Esophagus squamous epithelium (tissue), 5 donors: ENCODE measurements around the gene DCAF8. TPM values are rescaled to one million over a fixed set of nuclear protein-coding genes. Genes with fewer than 3 reads are reported as not detected.

Experiments
- DNase-seq: peaks from one replicate; lab custom pipeline; 2025; lab: John Stamatoyannopoulos, UW
- H3K27ac ChIP-seq, 4 donors: fragments of 200-600 bp; sonication (generic); one replicate each; pipeline ENCODE4 v1.5.1; 2016 to 2019; ENCODE audit warnings: mild to moderate bottlenecking in 1 of 4
- H3K27me3 ChIP-seq, 4 donors: fragments of 200-600 bp; sonication (generic); 1 replicate in 3 of 4; 2 replicates in 1 of 4; pipeline versions ENCODE4 v1.5.1 to v1.6.0; 2017 to 2021; ENCODE audit warnings: antibody characterized with exemption in 1 of 4
- H3K36me3 ChIP-seq, 3 donors: fragments of 200-600 bp; sonication (generic); one replicate each; pipeline ENCODE4 v1.5.1; 2016 to 2019
- H3K4me1 ChIP-seq, 3 donors: fragments of 200-600 bp; sonication (generic); one replicate each; pipeline ENCODE4 v1.5.1; 2017 to 2019
- H3K4me3 ChIP-seq, 4 donors: fragments of 200-600 bp; sonication (generic); 1 replicate in 3 of 4; 2 replicates in 1 of 4; pipeline ENCODE4 v1.5.1; 2016 to 2019; ENCODE audit warnings: mild to moderate bottlenecking in 2 of 4, moderate library complexity in 1 of 4
- H3K9me3 ChIP-seq, 3 donors: fragments of 200-600 bp; sonication (generic); one replicate each; pipeline ENCODE4 v1.5.1; 2016 to 2019
- CTCF ChIP-seq, 6 experiments: fragments of 450-650 bp in 4 of 6; fragments of 200-600 bp in 2 of 6; sonication (generic) in 2 of 6; IDR thresholded peaks; one replicate each; pipeline ENCODE4 v1.5.1; 2016 to 2019; ENCODE audit warnings: antibody characterized with exemption in 6 of 6, mild to moderate bottlenecking in 4 of 6, moderate library complexity in 4 of 6
- POLR2A ChIP-seq, 4 donors: fragments of 450-650 bp; IDR thresholded peaks; one replicate each; pipeline ENCODE4 v1.6.1; 2017; ENCODE audit warnings: antibody characterized with exemption in 4 of 4, mild to moderate bottlenecking in 4 of 4, moderate library complexity in 3 of 4
- WGBS, 2 donors: methylation state at CpG; one replicate each; pipeline ENCODE4 v1.1.5; 2018; 5-methylcytosine and 5-hydroxymethylcytosine counted together
- intact Hi-C: fragments of 100-400 bp; cut with DNase I; formaldehyde crosslinking; loops from one replicate; pipeline ENCODE4 v1.15.0; 2022
- total RNA-seq, 4 donors: library from RNA; depleted of rRNA; stranded (reverse); fragments of >200 nt; gene quantifications; one replicate each; pipeline ENCODE4 v1.1.0, GENCODE V29; 2016
- donor health status: DM: yes; HTN: yes; CAD: no.

The DCAF8 gene
- total RNA-seq, 4 donors from 2014 or later: 54.0 to 139 (median 58.6) TPM

GRCh38 chr1:160239582-160240299 lies 22.6 kb downstream of the DCAF8 start:
- Histone ChIP-seq H3K4me1 (no peaks in the 10 kb centered on the region), H3K4me3 (no peak overlapping the region), H3K9me3 (no peaks in the 10 kb centered on the region), H3K27ac (no peak overlapping the region), H3K27me3 (no peaks in the 10 kb centered on the region), H3K36me3 (peaks cover 20 to 93% (median 30%) of the 10 kb centered on the region in 3 donors)
- intact Hi-C loops: no loop called here
- WGBS, 2 donors: 93% methylated on average over 20 of the region's 24 CpGs
- TF ChIP-seq CTCF (IDR thresholded peaks at IDR 0.05) (no peak), POLR2A (IDR thresholded peaks at IDR 0.05) (no peak)
- no peak for DNase-seq

- Histone ChIP-seq H3K4me3 (no peak overlapping the region), H3K27ac (no peak overlapping the region), H3K27me3 (no peaks in the 10 kb centered on the region), H3K9me3 (no peaks in the 10 kb centered on the region), H3K36me3 (peaks cover 20 to 97% (median 30%) of the 10 kb centered on the region in 3 donors), H3K4me1 (no peaks in the 10 kb centered on the region)
- TF ChIP-seq POLR2A (IDR thresholded peaks at IDR 0.05) (no peak), CTCF (IDR thresholded peaks at IDR 0.05) (no peak)
- intact Hi-C loops: no loop called here
- DNase-seq: no peak
- WGBS, 2 donors: 73 to 100% methylated on average over 5 of the region's 5 CpGs
These were observed 23.9 kb downstream of the DCAF8 start for GRCh38 chr1:160238408-160238807.

- H3K4me3 ChIP-seq: no peak overlapping the region
- TF ChIP-seq CTCF (IDR thresholded peaks at IDR 0.05): no peak
- TF ChIP-seq POLR2A (IDR thresholded peaks at IDR 0.05): no peak
- no peaks in the 10 kb centered on the region for H3K4me1 ChIP-seq
- no peaks in the 10 kb centered on the region for H3K9me3 ChIP-seq
- H3K36me3 ChIP-seq: peaks cover 20 to 97% (median 30%) of the 10 kb centered on the region in 3 donors
- no peaks in the 10 kb centered on the region for H3K27me3 ChIP-seq
- 97 to 100% methylated on average over 2 of the region's 2 CpGs for WGBS, 2 donors
- no peak for DNase-seq
- no peak overlapping the region for H3K27ac ChIP-seq
- intact Hi-C loops: no loop called here
These were observed 24.8 kb downstream of the DCAF8 start for GRCh38 chr1:160237558-160237957.

DNA sequence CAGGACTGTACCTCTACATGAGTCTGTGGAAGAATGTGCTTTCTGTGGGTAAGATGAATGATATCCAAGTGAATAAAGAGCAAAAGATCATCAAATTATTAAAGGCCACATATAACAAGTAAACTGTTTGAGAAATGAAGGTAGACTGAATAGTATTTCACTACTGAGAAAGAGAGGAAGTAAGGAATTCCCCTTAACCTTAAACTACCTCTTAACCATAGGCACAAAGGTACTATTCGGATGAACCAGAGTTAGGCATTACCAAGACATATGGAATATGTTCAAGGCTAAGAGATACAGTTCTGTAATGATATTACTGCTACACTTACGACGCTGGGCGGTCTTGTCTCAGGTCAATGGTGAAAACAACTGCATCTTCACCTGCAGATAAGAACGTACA lies 25.5 kb downstream of the DCAF8 start:
- H3K27me3 ChIP-seq: no peaks in the 10 kb centered on the region
- H3K4me3 ChIP-seq: no peak overlapping the region
- H3K36me3 ChIP-seq: peaks cover 20 to 97% (median 30%) of the 10 kb centered on the region in 3 donors
- no peak for DNase-seq
- 73 to 85% methylated on average over 5 of the region's 5 CpGs for WGBS, 2 donors
- intact Hi-C loops: no loop called here
- TF ChIP-seq POLR2A (IDR thresholded peaks at IDR 0.05): no peak
- TF ChIP-seq CTCF (IDR thresholded peaks at IDR 0.05): no peak
- H3K9me3 ChIP-seq: no peaks in the 10 kb centered on the region
- no peak overlapping the region for H3K27ac ChIP-seq
- H3K4me1 ChIP-seq: no peaks in the 10 kb centered on the region

DNA sequence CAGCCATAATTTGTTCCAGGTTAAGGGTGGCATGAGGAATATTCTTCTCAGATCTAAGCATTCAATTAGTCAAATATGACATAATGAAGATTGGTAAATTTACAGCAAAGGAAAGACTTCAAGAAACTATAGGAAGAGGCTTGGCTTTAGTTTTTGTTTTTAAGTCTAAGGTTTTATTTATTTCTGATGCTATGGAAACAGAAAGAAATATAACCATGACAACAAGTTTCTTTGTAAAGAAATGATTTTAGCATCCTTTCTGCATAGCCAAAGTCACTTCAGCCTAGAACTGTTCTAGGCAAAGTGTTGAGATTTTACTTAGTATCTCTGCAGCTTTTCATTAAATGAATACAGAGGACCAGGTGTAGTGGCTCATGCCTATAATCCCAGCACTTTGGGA lies 29.4 kb downstream of the DCAF8 start:
- TF ChIP-seq POLR2A (IDR thresholded peaks at IDR 0.05) (no peak), CTCF (IDR thresholded peaks at IDR 0.05) (no peak)
- intact Hi-C loops: no loop called here
- Histone ChIP-seq H3K27me3 (no peaks in the 10 kb centered on the region), H3K36me3 (peaks cover 2 to 97% (median 25%) of the 10 kb centered on the region in 3 donors), H3K4me3 (no peak overlapping the region), H3K4me1 (no peaks in the 10 kb centered on the region), H3K9me3 (no peaks in the 10 kb centered on the region), H3K27ac (no peak overlapping the region)
- no peak for DNase-seq
